Panc1 (cell line): ENCODE results near the gene ARID5A.

ENCODE experiments used
- POLR2AphosphoS5 ChIP-seq: IDR thresholded peaks from 2 replicates; pipeline ENCODE4 v1.6.1; 2012; ENCODE audit warnings: mild to moderate bottlenecking, low read depth, low read length, moderate library complexity
- TF ChIP-seq, protein P1 (sequence below): fragments of 450-650 bp; IDR thresholded peaks from 2 replicates; pipeline ENCODE4 v1.5.1; 2017; ENCODE audit warnings: mild to moderate bottlenecking

DNA sequence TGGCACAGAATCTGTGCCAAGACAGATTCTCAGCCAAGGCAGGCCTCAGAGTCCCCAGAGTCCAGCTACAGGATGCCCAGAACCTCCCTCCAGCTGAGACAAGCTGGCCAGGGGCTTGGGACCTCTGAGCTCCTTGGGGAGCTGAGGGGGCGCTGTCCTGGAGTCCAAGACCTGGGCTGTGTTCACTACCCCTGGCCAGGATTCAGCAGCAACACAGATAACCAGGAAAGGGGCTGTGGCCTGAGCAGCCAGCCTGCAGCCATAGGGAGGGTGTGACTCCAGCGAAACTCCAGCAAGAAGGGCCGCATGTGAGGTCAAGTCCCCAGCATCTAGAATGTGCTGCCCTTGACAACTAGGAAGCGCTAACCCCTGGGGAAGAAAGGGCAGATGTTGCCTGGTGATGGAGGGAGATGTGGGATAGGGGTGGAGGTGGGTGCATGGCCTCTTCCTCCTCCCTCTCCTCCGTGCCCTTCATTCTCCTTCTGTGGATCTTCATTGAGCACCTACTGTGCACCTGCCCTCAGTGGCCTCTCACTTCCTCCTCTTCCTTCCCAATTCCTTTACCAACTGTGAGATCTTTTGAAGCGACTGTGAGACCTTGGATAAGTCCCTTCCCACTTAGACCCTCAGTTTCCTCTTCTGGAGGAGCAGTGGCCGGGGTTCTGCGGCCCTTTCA lies 7.7 kb upstream of the ARID5A start:
- TF ChIP-seq, protein P1, sequence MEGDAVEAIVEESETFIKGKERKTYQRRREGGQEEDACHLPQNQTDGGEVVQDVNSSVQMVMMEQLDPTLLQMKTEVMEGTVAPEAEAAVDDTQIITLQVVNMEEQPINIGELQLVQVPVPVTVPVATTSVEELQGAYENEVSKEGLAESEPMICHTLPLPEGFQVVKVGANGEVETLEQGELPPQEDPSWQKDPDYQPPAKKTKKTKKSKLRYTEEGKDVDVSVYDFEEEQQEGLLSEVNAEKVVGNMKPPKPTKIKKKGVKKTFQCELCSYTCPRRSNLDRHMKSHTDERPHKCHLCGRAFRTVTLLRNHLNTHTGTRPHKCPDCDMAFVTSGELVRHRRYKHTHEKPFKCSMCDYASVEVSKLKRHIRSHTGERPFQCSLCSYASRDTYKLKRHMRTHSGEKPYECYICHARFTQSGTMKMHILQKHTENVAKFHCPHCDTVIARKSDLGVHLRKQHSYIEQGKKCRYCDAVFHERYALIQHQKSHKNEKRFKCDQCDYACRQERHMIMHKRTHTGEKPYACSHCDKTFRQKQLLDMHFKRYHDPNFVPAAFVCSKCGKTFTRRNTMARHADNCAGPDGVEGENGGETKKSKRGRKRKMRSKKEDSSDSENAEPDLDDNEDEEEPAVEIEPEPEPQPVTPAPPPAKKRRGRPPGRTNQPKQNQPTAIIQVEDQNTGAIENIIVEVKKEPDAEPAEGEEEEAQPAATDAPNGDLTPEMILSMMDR = no peak
- TF ChIP-seq POLR2AphosphoS5 = no peak
